Stomach (tissue), 9 donors: ENCODE results near the gene CEP112. TPM values are rescaled to one million over a fixed set of nuclear protein-coding genes. Genes with fewer than 3 reads are reported as not detected.

Experiments
- DNase-seq, 2 donors: peaks; one replicate each; pipeline versions ENCODE4 v3.0.0 to v3.0.0-alpha.2; 2013 to 2019
- H3K27ac ChIP-seq, 5 donors: fragments of 200-600 bp in 4 of 5; sonication (generic) in 4 of 5; one replicate each; pipeline ENCODE4 v1.5.1; 2013 to 2019; ENCODE audit warnings: mild to moderate bottlenecking in 1 of 5, moderate library complexity in 1 of 5
- H3K27me3 ChIP-seq, 3 donors: fragments of 200-600 bp; sonication (generic); one replicate each; pipeline ENCODE4 v1.5.1; 2017 to 2019; ENCODE audit warnings: mixed run types in 1 of 3
- H3K36me3 ChIP-seq, 4 donors: fragments of 200-600 bp; sonication (generic); 1 replicate in 3 of 4; 2 replicates in 1 of 4; pipeline ENCODE4 v1.5.1; 2016 to 2019
- H3K4me1 ChIP-seq, 4 donors: fragments of 200-600 bp; sonication (generic); one replicate each; pipeline ENCODE4 v1.5.1; 2016 to 2019
- H3K4me3 ChIP-seq, 4 donors: fragments of 200-600 bp; sonication (generic) in 3 of 4; one replicate each; pipeline ENCODE4 v1.5.1; 2016 to 2019; ENCODE audit warnings: mild to moderate bottlenecking in 1 of 4
- H3K9me3 ChIP-seq, 4 donors: fragments of 200-600 bp; sonication (generic); one replicate each; pipeline ENCODE4 v1.5.1; 2016 to 2019
- CTCF ChIP-seq, 7 experiments: fragments of 450-650 bp in 4 of 7; fragments of 200-600 bp in 3 of 7; sonication (generic) in 3 of 7; IDR thresholded peaks; one replicate each; pipeline ENCODE4 v1.5.1; 2016 to 2019; ENCODE audit warnings: antibody characterized with exemption in 7 of 7, control low read depth in 2 of 7, mild to moderate bottlenecking in 1 of 7
- EP300 ChIP-seq: sonication (generic); formaldehyde crosslinking; IDR thresholded peaks from one replicate; pipeline ENCODE4 v1.6.1; 2017; ENCODE audit warnings: antibody characterized with exemption
- POLR2A ChIP-seq, 4 donors: fragments of 450-650 bp; IDR thresholded peaks; one replicate each; pipeline ENCODE4 v1.6.1; 2016; ENCODE audit warnings: antibody characterized with exemption in 4 of 4, control low read depth in 2 of 4, mild to moderate bottlenecking in 1 of 4, moderate library complexity in 1 of 4
- POLR2AphosphoS5 ChIP-seq, 3 donors: sonication (generic); formaldehyde crosslinking; IDR thresholded peaks; one replicate each; pipeline ENCODE4 v1.6.1; 2016; ENCODE audit warnings: antibody characterized with exemption in 3 of 3
- WGBS, 5 donors: extraction: QIAGEN DNeasy Blood & Tissue Kit in 3 of 5; methylation state at CpG; one replicate each; pipeline versions ENCODE4 v1.1.5 to v1.1.7; 2013 to 2018; 5-methylcytosine and 5-hydroxymethylcytosine counted together
- intact Hi-C: fragments of 100-400 bp; cut with DNase I; formaldehyde crosslinking; loops from one replicate; pipeline ENCODE4 v1.15.1; 2023; ENCODE audit warnings: low total_unique reads
- polyA plus RNA-seq, 3 donors: library from polyadenylated mRNA; stranded (reverse); fragments of 200-250 nt; gene quantifications; one replicate each; pipeline ENCODE4 v1.2.3, GENCODE V29; 2013
- total RNA-seq, 5 donors: library from RNA; depleted of rRNA; stranded (reverse); fragments of >200 nt; gene quantifications; one replicate each; pipeline versions ENCODE4 v1.1.0 to v1.2.3, GENCODE V29; 2014 to 2016
- donor health status: healthy with polysubstance abuse.
- donor health status: Bipolar disorder and iron deficiency.
- donor health status: healthy.

The CEP112 gene
- total and polyA plus RNA-seq, 8 donors, result 3.5 to 108 (median 13.3) TPM

GRCh38 chr17:65888649-65889048 lies 303.3 kb downstream of the CEP112 start:
- no peaks in the 10 kb centered on the region for H3K36me3 ChIP-seq
- no peak for DNase-seq
- H3K4me3 ChIP-seq, result no peak overlapping the region
- no peaks in the 10 kb centered on the region for H3K9me3 ChIP-seq
- no peaks in the 10 kb centered on the region for H3K27me3 ChIP-seq
- no peak overlapping the region for H3K27ac ChIP-seq
- TF ChIP-seq CTCF (IDR thresholded peaks at IDR 0.05) (no peak), POLR2AphosphoS5 (IDR thresholded peaks at IDR 0.05) (no peak)
- 74 to 86% (median 77%) methylated on average over 4 of the region's 4 CpGs for WGBS, 5 donors
- H3K4me1 ChIP-seq, result no peaks in the 10 kb centered on the region
- intact Hi-C loops, result no loop called here

- Histone ChIP-seq H3K4me1 (no peaks in the 10 kb centered on the region), H3K36me3 (no peaks in the 10 kb centered on the region), H3K27ac (no peak overlapping the region), H3K27me3 (no peaks in the 10 kb centered on the region), H3K4me3 (no peak overlapping the region), H3K9me3 (no peaks in the 10 kb centered on the region)
- DNase-seq, result no peak
- WGBS, 5 donors, result 66 to 76% (median 66%) methylated on average over 6 of the region's 6 CpGs
- intact Hi-C loops, result no loop called here
- no peak for TF ChIP-seq POLR2A (IDR thresholded peaks at IDR 0.05)
- TF ChIP-seq EP300, result no peak
- no peak for TF ChIP-seq POLR2AphosphoS5 (IDR thresholded peaks at IDR 0.05)
- no peak for TF ChIP-seq CTCF (IDR thresholded peaks at IDR 0.05)
These were observed 305.4 kb downstream of the CEP112 start for GRCh38 chr17:65886315-65887245.

- no peaks in the 10 kb centered on the region for H3K36me3 ChIP-seq
- H3K27ac ChIP-seq, result no peak overlapping the region
- no peaks in the 10 kb centered on the region for H3K27me3 ChIP-seq
- H3K9me3 ChIP-seq, result no peaks in the 10 kb centered on the region
- DNase-seq, result no peak
- TF ChIP-seq EP300, result no peak
- H3K4me1 ChIP-seq, result no peaks in the 10 kb centered on the region
- WGBS, 5 donors, result 73 to 93% (median 91%) methylated on average over 6 of the region's 6 CpGs
- H3K4me3 ChIP-seq, result no peak overlapping the region
- intact Hi-C loops, result no loop called here
These were observed 306.2 kb downstream of the CEP112 start for GRCh38 chr17:65885541-65886312.

- no peak overlapping the region for H3K27ac ChIP-seq
- no peak for DNase-seq
- H3K27me3 ChIP-seq, result no peaks in the 10 kb centered on the region
- H3K9me3 ChIP-seq, result peaks cover 0 to 14% (median 11%) of the 10 kb centered on the region in 4 donors
- WGBS, 5 donors, result 71 to 86% (median 82%) methylated on average over 4 of the region's 4 CpGs
- intact Hi-C loops, result no loop called here
- TF ChIP-seq CTCF (IDR thresholded peaks at IDR 0.05), result no peak
- TF ChIP-seq POLR2A (IDR thresholded peaks at IDR 0.05), result no peak
- TF ChIP-seq POLR2AphosphoS5 (IDR thresholded peaks at IDR 0.05), result no peak
- no peak for TF ChIP-seq EP300
- peaks cover 0 to 10% (median 0%) of the 10 kb centered on the region in 4 donors for H3K36me3 ChIP-seq
- H3K4me3 ChIP-seq, result no peak overlapping the region
- no peaks in the 10 kb centered on the region for H3K4me1 ChIP-seq
These were observed 314.9 kb downstream of the CEP112 start for GRCh38 chr17:65876985-65877384.
